GM12878 (cell line): Measurements from ENCODE around the gene TMEM256. TPM values are rescaled to one million over a fixed set of nuclear protein-coding genes. Genes with fewer than 3 reads are reported as not detected.

Experiments used
- ATAC-seq: fragments of 200-7000 bp; cut with Tn5 transposase; 3 replicates; pipeline ENCODE4 v1.9.1; 2020; ENCODE audit warnings: mild to moderate bottlenecking, moderate library complexity
- BruUV-seq: library from RNA; stranded (reverse); fragments of 400-500 nt; replicated peaks from 2 replicates; lab custom pipeline; 2021; lab: Mats Ljungman, UMichigan
- CTCF ChIA-PET: fragments of 300-600 bp; sonication (Branson Sonifier 250); formaldehyde crosslinking; extraction: SDS; loops from one replicate; lab custom pipeline; 2021; ENCODE audit warnings: inconsistent platforms; lab: Yijun Ruan, JAX
- POLR2A ChIA-PET: fragments of 350-600 bp; formaldehyde crosslinking; extraction: SDS; loops from one replicate; lab custom pipeline; 2021; ENCODE audit warnings: inconsistent platforms; lab: Charles Lee
- RAD21 ChIA-PET: fragments of 300-600 bp; sonication (Branson Sonifier 250); formaldehyde crosslinking; loops from one replicate; lab custom pipeline; 2023; ENCODE audit warnings: antibody characterized with exemption; ENCODE audit not compliant: unreplicated experiment; lab: Charles Lee
- SMC1A ChIA-PET: fragments of 300-600 bp; sonication (Branson Sonifier 250); formaldehyde crosslinking; loops from one replicate; lab custom pipeline; 2023; ENCODE audit not compliant: unreplicated experiment, uncharacterized antibody; lab: Charles Lee
- DNase-seq: peaks from one replicate; pipeline ENCODE4 v3.0.0-alpha.2; 2011; ENCODE audit warnings: low read depth, low spot score
- FAIRE-seq: peaks from 3 replicates; lab custom pipeline; 2011; peaks lifted over from hg19 to GRCh38; lab: Jason Lieb, UNC
- H2AFZ ChIP-seq: 2 replicates; pipeline ENCODE4 v1.6.0; 2011; ENCODE audit warnings: low read depth, low read length, control low read depth; ENCODE audit not compliant: control insufficient read depth
- H3K27ac ChIP-seq: 2 replicates; pipeline ENCODE4 v1.5.1; 2011; ENCODE audit warnings: control low read depth; ENCODE audit not compliant: control insufficient read depth, insufficient read depth
- H3K27me3 ChIP-seq, 2 experiments: replicated peaks in 1 of 2; 2 replicates each; pipeline versions ENCODE4 v1.6.0 to v1.6.1; 2011; ENCODE audit warnings: low read length in 1 of 2; ENCODE audit not compliant: control insufficient read depth in 2 of 2, insufficient read depth in 2 of 2
- H3K36me3 ChIP-seq, 2 experiments: 2 replicates each; pipeline ENCODE4 v1.5.1; 2011; ENCODE audit warnings: low read length in 1 of 2; ENCODE audit not compliant: control insufficient read depth in 2 of 2, insufficient read depth in 2 of 2
- H3K4me1 ChIP-seq: 2 replicates; pipeline ENCODE4 v1.6.1; 2011; ENCODE audit warnings: mild to moderate bottlenecking, low read length, moderate library complexity, mixed read lengths; ENCODE audit not compliant: control insufficient read depth, insufficient read depth
- H3K4me2 ChIP-seq: 2 replicates; pipeline ENCODE4 v1.6.0; 2011; ENCODE audit warnings: control low read depth; ENCODE audit not compliant: control insufficient read depth, insufficient read depth
- H3K4me3 ChIP-seq: fragments of 200-600 bp; sonication (generic); 2 replicates; pipeline ENCODE4 v1.5.1; 2016
- H3K79me2 ChIP-seq: 2 replicates; pipeline ENCODE4 v1.6.0; 2011; ENCODE audit warnings: low read length; ENCODE audit not compliant: control insufficient read depth, insufficient read depth
- H3K9ac ChIP-seq: 2 replicates; pipeline ENCODE4 v1.8.0; 2011; ENCODE audit warnings: low read length, control low read depth, mixed read lengths; ENCODE audit not compliant: control insufficient read depth, insufficient read depth
- H3K9me3 ChIP-seq: replicated peaks from 3 replicates; pipeline ENCODE4 v1.5.1; 2011; ENCODE audit warnings: mild to moderate bottlenecking, low read length; ENCODE audit not compliant: control insufficient read depth, insufficient read depth
- H4K20me1 ChIP-seq: 2 replicates; pipeline ENCODE4 v1.6.0; 2011; ENCODE audit not compliant: control insufficient read depth, insufficient read depth
- NFXL1 ChIP-seq: fragments of 450-650 bp; IDR thresholded peaks from 2 replicates; pipeline ENCODE4 v1.6.1; 2017; ENCODE audit warnings: antibody characterized with exemption, mild to moderate bottlenecking, borderline replicate concordance
- ZNF687 ChIP-seq: fragments of 450-650 bp; IDR thresholded peaks from 2 replicates; pipeline ENCODE4 v1.6.1; 2017; ENCODE audit warnings: mild to moderate bottlenecking, moderate library complexity
- WGBS: methylation state at CpG from one replicate; pipeline ENCODE4 v1.1.6; 2016; ENCODE audit warnings: low lambda C conversion rate; ENCODE audit not compliant: insufficient replicate concordance, insufficient coverage; ENCODE audit errors: missing lambda C conversion rate; 5-methylcytosine and 5-hydroxymethylcytosine counted together
- in situ Hi-C: fragments of 300-500 bp; cut with MboI; formaldehyde crosslinking; loops from 9 replicates; pipeline ENCODE4 v1.14.3; 2018; ENCODE audit warnings: mixed read lengths
- intact Hi-C: fragments of 100-400 bp; cut with micrococcal nuclease; formaldehyde crosslinking; loops from one replicate; pipeline ENCODE4 v1.14.2; 2022; ENCODE audit not compliant: unreplicated experiment
- polyA plus RNA-seq, 11 experiments: library from polyadenylated mRNA; depleted of rRNA in 4 of 11; unstranded in 6 of 11; stranded (reverse) in 5 of 11; fragments of >200 nt; fragmentation: Nextera tagmentation in 4 of 11; fragmentation: Illumina TruSeq in 1 of 11; extraction: Ambion mirVana in 4 of 11; extraction: Trizol in 1 of 11; gene quantifications; 1 replicate in 1 of 11; 2 replicates in 10 of 11; pipeline versions ENCODE4 v1.2.1 to v1.2.3, GENCODE V29; 2011 to 2016; ENCODE audit warnings: inconsistent platforms in 2 of 11, missing spikeins in 2 of 11, low read depth in 1 of 11
- total RNA-seq, 4 experiments: library from RNA; depleted of rRNA in 3 of 4; stranded (reverse); fragments of >200 nt in 3 of 4; fragmentation: Illumina TruSeq in 1 of 4; extraction: Trizol in 1 of 4; gene quantifications; 2 replicates each; pipeline versions ENCODE4 v1.2.1 to v1.2.3, GENCODE V29; 2013 to 2021

Gene TMEM256
- total and polyA plus RNA-seq, 10 of the 15 experiments (the other 5 are each of a cell fraction or from before 2014, with no cell fraction given): 57.3 to 342 (median 95.7) TPM

- H3K4me2 ChIP-seq: peak overlapping the region; percentile 96
- H3K27me3 ChIP-seq: no peaks in the 10 kb centered on the region
- H4K20me1 ChIP-seq: no peaks in the 10 kb centered on the region
- TF ChIP-seq ZNF687 (no peak), NFXL1 (no peak)
- H3K9me3 ChIP-seq: no peaks in the 10 kb centered on the region
- peak overlapping the region; percentile 80 for H3K4me3 ChIP-seq
- ChIA-PET CTCF (interaction anchor here (0.6 to 1.5 kb wide), 2 partner anchors 94 to 168 kb away, joined by 3 to 10 read pairs; partner anchors contain the start of gene SENP3), POLR2A (interaction anchor here (0.7 to 3.2 kb wide), 2 partner anchors 10 to 26 kb away, joined by 3 to 23 read pairs; partner anchors contain the start of gene TMEM256), SMC1A (no interaction called here), RAD21 (interaction anchor here (1.0 to 1.3 kb wide), 2 partner anchors 156 to 168 kb away, joined by 3 read pairs; partner anchors contain the start of gene TNFSF12)
- WGBS: 77% methylated on average over 24 of the region's 42 CpGs
- DNase-seq (no peak), FAIRE-seq (no peak), ATAC-seq (no peak)
- intact Hi-C loops (no loop called here), in situ Hi-C loops (no loop called here)
- no TSS peak for BruUV-seq
- H3K27ac ChIP-seq: no peak overlapping the region; the same call in 1 of the 2 replicates
- H3K79me2 ChIP-seq: peaks cover 2% of the 10 kb centered on the region
- H2AFZ ChIP-seq: no peak overlapping the region; the same call in 1 of the 2 replicates
- H3K36me3 ChIP-seq: no peaks in the 10 kb centered on the region
- peak overlapping the region; percentile 85 for H3K9ac ChIP-seq
- no peaks in the 10 kb centered on the region for H3K4me1 ChIP-seq
Measured at GRCh38 chr17:7392696-7393612, 10.9 kb downstream of the TMEM256 start.
